Large intestine (tissue), 3 donors: ENCODE measurements around the gene CORO7. TPM values are rescaled to one million over a fixed set of nuclear protein-coding genes. Genes with fewer than 3 reads are reported as not detected.
"Not testable (repeated sequence)": the region's sequence is repeated elsewhere in the genome, so short reads cannot be mapped to it uniquely, and the experiment has no call there.

Experiments
- DNase-seq, 2 donors: peaks; one replicate each; pipeline versions ENCODE4 v3.0.0 to v3.0.0-alpha.2; 2013
- H3K27ac ChIP-seq: one replicate; pipeline ENCODE4 v1.5.1; 2013; ENCODE audit warnings: low read length
- H3K27me3 ChIP-seq: 2 replicates; pipeline ENCODE4 v1.6.1; 2013; ENCODE audit warnings: low read length; ENCODE audit not compliant: control insufficient read depth, insufficient read depth
- H3K36me3 ChIP-seq: 2 replicates; pipeline ENCODE4 v1.6.1; 2013; ENCODE audit warnings: low read length; ENCODE audit not compliant: control insufficient read depth, insufficient read depth
- H3K4me1 ChIP-seq: one replicate; pipeline ENCODE4 v1.6.1; 2013; ENCODE audit warnings: low read length; ENCODE audit not compliant: control insufficient read depth, insufficient read depth
- H3K4me3 ChIP-seq: one replicate; pipeline ENCODE4 v1.5.1; 2013; ENCODE audit warnings: low read length
- H3K9me3 ChIP-seq: one replicate; pipeline ENCODE4 v1.6.1; 2013; ENCODE audit warnings: mild to moderate bottlenecking, low read depth, low read length, moderate library complexity; ENCODE audit not compliant: control insufficient read depth
- WGBS: methylation state at CpG from one replicate; pipeline ENCODE4 v1.1.5; 2013; ENCODE audit warnings: low lambda C conversion rate; ENCODE audit not compliant: insufficient coverage; 5-methylcytosine and 5-hydroxymethylcytosine counted together
- polyA plus RNA-seq: library from polyadenylated mRNA; unstranded; fragments of 120-200 nt; gene quantifications from one replicate; pipeline ENCODE4 v1.2.1, GENCODE V29; 2013

Gene CORO7
- polyA plus RNA-seq, 1 donor, result 41.4 TPM

DNA sequence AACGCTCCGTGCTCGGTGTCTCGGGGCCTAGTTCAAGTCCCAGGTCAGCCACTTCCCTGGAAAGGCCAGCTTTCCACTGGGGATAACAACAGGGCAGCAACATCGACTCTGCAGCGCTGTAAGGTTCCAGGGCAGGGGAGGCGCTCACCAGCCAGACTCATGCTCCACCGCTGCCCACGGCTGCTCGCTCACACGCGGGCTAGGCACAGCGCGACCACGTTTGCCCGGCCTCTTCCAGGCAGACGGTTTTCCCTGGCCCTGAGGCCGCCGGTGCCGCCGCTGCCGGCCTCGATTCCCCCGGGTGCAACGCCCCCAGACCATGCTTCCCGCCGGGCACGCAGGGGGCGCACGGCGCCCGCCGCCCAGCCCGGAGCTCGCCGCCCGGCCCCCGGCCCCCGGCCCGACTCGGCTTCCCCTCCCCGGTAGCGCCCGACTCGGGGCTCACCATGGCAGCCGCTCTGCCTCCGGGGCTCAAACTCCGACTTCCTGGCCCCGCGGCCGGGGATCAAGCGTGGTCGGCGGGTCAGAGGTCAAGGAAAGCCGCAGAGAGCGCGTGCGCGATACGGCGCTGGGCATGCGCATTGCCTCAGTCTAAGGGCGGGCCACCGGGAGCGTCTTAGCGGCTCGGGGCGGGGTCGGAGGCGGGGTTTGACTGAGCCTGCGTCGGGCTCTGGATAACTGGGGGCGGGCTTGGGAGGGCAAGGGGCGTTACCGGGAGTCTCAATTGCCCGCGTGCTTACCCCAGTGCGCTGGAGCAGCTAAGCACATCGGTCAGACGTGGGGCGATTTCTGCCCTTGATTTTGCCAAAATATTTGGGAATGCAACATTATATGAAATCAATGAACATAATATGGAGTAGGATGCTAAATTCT, 65.4 kb downstream of the CORO7 start, which contains the start of gene PAM16:
PAM16 (minus strand) TSS at position 535 of the 873 bp plus-strand sequence; CDS start at position 448, 87 bp downstream.
- Histone ChIP-seq H3K4me3 (peak within 1 kb of the TSS; percentile 86), H3K4me1 (peaks cover 18% of the 10 kb centered on the region), H3K27me3 (no peaks in the 10 kb centered on the region), H3K36me3 (peaks cover 11% of the 10 kb centered on the region), H3K27ac (peak within 1 kb of the TSS; percentile 72), H3K9me3 (no peaks in the 10 kb centered on the region)
- WGBS, result no CpG with 5 or more reads among the region's 81 CpGs
- peak; percentile 95 to 96 for DNase-seq

DNA sequence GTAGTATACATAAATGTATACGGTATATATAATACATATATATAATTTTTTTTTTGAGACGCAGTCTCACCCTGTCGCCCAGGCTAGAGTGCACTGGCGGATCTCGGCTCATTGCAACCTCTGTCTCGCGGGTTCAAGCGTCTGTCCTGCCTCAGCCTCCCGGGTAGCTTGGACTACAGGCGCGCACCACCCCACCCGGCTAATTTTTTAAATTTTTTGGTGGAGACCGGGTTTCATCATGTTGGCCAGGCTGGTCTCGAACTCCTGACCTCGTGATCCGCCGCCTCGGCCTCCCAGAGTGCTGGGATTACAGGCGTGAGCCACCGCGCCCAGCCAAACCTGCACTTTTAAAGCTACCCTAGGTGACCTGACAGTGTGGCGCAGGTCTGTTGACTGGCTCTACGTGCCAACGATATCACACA, 66.0 kb downstream of the CORO7 start:
- no CpG with 5 or more reads among the region's 24 CpGs for WGBS
- Histone ChIP-seq H3K27me3 (no peaks in the 10 kb centered on the region), H3K9me3 (no peaks in the 10 kb centered on the region), H3K27ac (peak overlapping the region; percentile 72), H3K4me1 (peaks cover 18% of the 10 kb centered on the region), H3K4me3 (peak overlapping the region; percentile 86), H3K36me3 (peaks cover 11% of the 10 kb centered on the region)
- no peak for DNase-seq

DNA sequence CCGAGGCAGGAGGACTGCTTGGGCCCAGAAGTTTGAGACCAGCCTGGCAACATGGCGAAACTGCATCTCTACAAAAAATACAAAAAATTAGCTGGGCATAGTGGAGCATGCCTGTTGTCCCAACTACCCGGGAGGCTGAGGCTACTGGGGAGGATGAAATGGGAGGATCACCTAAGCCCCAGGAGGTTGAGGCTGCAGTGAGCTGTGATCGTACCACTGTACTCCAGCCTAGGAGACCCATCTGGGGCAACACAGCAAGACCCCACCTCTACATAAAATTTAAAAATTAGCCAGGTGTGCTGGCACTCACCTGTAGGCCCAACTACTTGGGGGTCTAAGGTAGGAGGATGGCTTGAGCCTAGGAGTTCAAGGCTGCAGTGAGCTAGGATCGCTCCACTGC, 67.1 kb downstream of the CORO7 start:
- Histone ChIP-seq H3K27me3 (no peaks in the 10 kb centered on the region), H3K27ac (no peak overlapping the region), H3K36me3 (peaks cover 3% of the 10 kb centered on the region), H3K4me3 (no peak overlapping the region), H3K9me3 (peaks cover 2% of the 10 kb centered on the region), H3K4me1 (peaks cover 18% of the 10 kb centered on the region)
- no peak for DNase-seq
- no CpG with 5 or more reads among the region's 5 CpGs for WGBS

DNA sequence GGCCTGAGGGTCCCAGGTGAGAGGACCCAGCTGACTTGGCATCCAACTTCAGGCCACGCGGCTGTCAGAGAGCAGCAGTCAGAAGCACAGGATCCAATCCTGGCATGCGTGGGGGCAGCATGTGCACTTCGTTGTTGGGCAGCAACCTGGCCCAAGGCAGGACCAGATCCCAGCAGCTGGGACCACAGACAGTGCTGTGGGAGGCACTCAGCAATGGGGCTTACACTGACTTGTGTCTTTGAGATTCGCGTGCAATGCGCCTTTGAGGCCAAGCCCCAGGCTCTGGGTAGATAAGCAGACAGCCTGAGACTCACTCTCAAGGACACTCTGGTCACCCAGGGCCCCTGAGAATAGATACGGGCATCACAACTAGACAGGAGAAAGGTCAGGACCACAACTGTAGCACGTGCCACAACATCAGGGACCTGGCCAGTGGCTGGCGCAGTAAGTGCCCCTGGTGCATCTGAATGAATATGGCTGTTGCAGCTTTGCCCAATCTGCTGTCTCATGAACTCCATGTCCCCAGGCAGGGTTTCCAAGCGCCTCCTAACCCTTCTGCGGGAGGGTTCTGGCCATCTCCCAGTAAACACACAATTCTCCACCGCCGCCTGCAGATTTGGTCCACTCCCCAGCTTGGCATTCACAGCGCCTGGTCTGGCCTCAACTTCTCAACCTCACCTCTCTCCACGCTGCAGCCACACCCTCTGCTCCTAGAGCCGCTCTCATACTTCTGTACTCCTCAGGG, 68.5 kb downstream of the CORO7 start:
- Histone ChIP-seq H3K27ac (peak overlapping the region; percentile 12), H3K36me3 (peaks cover 2% of the 10 kb centered on the region), H3K4me1 (peaks cover 18% of the 10 kb centered on the region), H3K27me3 (no peaks in the 10 kb centered on the region), H3K4me3 (no peak overlapping the region), H3K9me3 (peaks cover 3% of the 10 kb centered on the region)
- WGBS, result no CpG with 5 or more reads among the region's 17 CpGs
- peak in 1 of 2 donors; percentile 67 for DNase-seq

DNA sequence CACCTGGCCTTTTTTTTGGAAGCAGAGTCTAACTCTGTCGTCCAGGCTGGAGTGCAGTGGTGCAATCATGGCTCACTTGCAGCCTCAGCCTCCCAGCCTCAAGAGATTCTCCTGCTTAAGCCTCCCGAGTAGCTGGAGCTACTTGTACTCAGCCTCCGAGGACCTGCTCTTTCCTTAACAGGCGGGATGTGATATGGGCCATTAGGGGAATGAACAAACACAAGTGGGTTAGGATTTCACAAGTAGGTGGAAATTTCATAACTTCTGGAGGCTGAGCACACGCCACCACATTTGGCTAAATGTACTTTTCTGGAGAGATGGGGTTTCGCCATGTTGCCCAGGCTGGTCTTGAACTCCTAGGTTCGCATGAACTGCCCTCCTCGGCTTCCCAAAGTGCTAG, 69.4 kb downstream of the CORO7 start:
- Histone ChIP-seq H3K27ac (no peak overlapping the region), H3K4me3 (no peak overlapping the region), H3K27me3 (no peaks in the 10 kb centered on the region), H3K36me3 (peaks cover 4% of the 10 kb centered on the region), H3K4me1 (peaks cover 18% of the 10 kb centered on the region), H3K9me3 (peaks cover 3% of the 10 kb centered on the region)
- no CpG with 5 or more reads among the region's 8 CpGs for WGBS
- DNase-seq, result no peak

DNA sequence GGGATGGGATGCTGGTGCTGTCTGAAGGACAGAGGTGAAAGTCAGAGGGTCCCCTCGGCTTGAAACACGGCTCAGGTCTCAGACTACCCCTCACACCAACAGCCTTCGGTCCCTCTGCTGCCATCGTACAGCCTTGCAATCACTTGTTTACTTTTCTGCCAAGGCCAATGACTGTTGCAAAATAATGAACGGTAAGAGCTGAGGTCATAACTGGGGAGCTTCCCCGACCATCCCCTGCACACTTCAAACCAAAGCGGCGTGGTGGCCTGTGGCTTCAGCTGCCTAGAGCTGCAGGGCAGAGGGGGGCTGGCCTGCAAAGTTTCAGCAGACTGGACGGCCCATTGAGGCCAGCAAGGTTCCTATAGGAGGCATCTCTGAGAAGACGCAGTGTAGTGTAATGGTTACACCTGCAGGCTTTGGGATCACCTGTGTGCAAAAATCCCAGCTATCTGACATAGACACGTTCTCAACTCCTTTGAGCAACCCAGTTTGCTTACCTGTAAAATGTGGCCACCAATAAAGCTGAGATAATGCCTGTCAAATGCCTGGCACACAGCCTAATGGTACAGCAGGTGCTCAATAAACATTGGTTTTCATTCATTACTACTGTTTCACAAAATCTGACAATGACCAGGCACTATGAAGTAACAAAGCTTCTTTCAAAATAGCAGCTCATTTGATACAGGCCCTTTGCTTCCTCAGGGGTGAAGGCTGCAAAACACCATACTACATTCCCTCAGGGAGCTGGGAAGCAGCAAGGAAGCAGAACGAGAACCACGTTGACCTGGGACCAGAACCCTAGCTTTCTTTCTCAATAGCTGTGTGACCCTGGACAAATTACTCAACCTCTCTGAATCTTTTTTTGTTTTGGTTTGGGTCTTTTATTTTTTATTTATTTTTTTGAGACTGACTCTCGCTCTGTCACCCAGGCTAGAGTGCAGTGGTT, 70.3 kb downstream of the CORO7 start:
- Histone ChIP-seq H3K27ac (no peak overlapping the region), H3K36me3 (peaks cover 7% of the 10 kb centered on the region), H3K9me3 (peaks cover 3% of the 10 kb centered on the region), H3K27me3 (no peaks in the 10 kb centered on the region), H3K4me3 (no peak overlapping the region), H3K4me1 (peaks cover 18% of the 10 kb centered on the region)
- DNase-seq, result peak in 1 of 2 donors; percentile 28
- no CpG with 5 or more reads among the region's 14 CpGs for WGBS

DNA sequence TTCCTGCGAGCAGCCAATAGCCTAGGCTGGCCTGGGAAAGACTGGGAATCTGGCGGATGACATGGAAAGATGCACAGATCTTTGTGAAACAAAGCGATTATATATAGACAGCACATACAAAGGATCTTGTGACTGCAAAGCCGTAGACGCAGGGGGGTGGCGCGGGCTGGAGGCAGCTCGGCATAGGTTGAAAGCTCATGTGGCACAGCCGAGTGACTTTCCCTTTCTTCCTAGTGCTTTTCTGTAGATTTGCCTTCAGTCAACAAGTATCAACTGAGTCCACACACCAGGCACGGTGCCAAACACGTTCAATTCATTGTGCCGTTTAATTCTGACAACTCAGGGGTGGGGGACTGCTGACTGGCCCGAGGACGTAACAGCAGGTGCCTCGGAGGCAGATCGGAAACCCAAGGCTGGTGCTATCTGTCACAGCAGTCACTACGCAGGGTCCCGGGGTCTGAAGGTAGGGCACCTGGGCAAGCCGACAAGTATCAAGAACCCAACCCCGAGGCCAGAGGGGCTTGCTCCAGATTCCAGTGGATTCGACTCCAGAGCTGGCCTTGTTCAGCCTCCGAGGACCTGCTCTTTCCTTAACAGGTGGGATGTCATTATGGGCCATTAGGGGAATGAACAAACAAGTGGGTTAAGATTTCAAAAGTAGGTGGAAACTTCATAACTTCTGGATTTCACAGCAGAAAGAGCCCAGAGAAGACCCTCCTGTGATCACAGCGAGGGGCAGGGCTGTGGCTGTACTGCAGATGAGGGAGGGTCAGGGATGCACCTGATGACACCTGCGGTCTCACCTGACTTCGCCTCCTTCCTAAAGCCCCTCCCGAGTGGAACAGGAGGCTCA, 71.2 kb downstream of the CORO7 start:
- WGBS, result 100% methylated on average over 1 of the region's 26 CpGs
- DNase-seq, result no peak
- Histone ChIP-seq H3K4me3 (no peak overlapping the region), H3K27me3 (no peaks in the 10 kb centered on the region), H3K9me3 (peaks cover 3% of the 10 kb centered on the region), H3K36me3 (peaks cover 16% of the 10 kb centered on the region), H3K27ac (no peak overlapping the region), H3K4me1 (peaks cover 14% of the 10 kb centered on the region)

DNA sequence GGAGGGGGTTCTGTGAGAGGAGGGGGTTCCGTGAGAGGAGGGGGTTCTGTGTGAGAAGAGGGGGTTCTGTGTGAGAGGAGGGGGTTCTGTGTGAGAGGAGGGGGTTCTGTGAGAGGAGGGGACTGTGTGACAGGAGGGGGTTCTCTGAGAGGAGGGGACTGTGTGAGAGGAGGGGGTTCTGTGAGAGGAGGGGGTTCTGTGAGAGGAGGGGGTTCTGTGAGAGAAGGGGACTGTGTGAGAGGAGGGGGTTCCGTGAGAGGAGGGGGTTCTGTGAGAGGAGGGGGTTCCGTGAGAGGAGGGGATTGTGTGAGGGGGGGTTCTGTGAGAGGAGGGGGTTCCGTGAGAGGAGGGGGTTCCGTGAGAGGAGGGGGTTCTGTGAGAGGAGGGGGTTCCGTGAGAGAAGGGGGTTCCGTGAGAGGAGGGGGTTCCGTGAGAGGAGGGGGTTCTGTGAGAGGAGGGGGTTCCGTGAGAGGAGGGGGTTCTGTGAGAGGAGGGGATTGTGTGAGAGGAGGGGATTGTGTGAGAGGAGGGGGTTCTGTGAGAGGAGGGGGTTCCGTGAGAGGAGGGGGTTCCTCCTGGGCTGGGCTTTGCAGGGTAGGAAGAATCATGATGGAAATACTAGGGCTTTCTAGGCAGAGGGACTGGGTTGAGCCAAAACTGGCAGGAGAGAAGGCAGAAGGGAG, 72.0 kb downstream of the CORO7 start:
- no CpG with 5 or more reads among the region's 10 CpGs for WGBS
- H3K9me3 ChIP-seq, H3K27me3 ChIP-seq, H3K27ac ChIP-seq, H3K4me3 ChIP-seq, DNase-seq: not testable (repeated sequence)
- peaks cover 24% of the 10 kb centered on the region for H3K36me3 ChIP-seq
- peaks cover 14% of the 10 kb centered on the region for H3K4me1 ChIP-seq
